K562 (cell line): ENCODE measurements around the gene LEMD3. TPM values are rescaled to one million over a fixed set of nuclear protein-coding genes. Genes with fewer than 3 reads are reported as not detected.

Experiments
- FIP1L1 ChIP-seq: fragments of 200-400 bp; formaldehyde crosslinking; IDR thresholded peaks from 2 replicates; pipeline ENCODE4 v1.6.1; 2018; ENCODE audit warnings: mild to moderate bottlenecking, low read depth, low read length; ENCODE audit not compliant: poor library complexity, severe bottlenecking
- JUN ChIP-seq, 2 experiments: sonication (generic) in 1 of 2; formaldehyde crosslinking in 1 of 2; IDR thresholded peaks; 2 replicates each; pipeline versions ENCODE4 v1.6.1 to v1.8.0; 2012 to 2022; ENCODE audit warnings: borderline replicate concordance in 2 of 2, mild to moderate bottlenecking in 2 of 2, improper control_type of control experiment in 1 of 2, low read depth in 1 of 2, low read length in 1 of 2, missing genetic modification reagents in 1 of 2
- SREBF2 ChIP-seq: sonication (generic); formaldehyde crosslinking; IDR thresholded peaks from 2 replicates; pipeline ENCODE4 v1.4.0; 2020; ENCODE audit warnings: mild to moderate bottlenecking, missing genetic modification reagents
- ZNF407 ChIP-seq: fragments of 450-650 bp; IDR thresholded peaks from 2 replicates; pipeline ENCODE4 v1.6.1; 2016; ENCODE audit warnings: low read depth
- ZNF584 ChIP-seq: fragments of 200-800 bp; sonication (Bioruptor generic); IDR thresholded peaks from 2 replicates; pipeline ENCODE4 v1.6.1; 2016; ENCODE audit warnings: low read depth, mild to moderate bottlenecking, missing genetic modification characterization, missing compliant biosample characterization
- polyA plus RNA-seq, 8 experiments: library from polyadenylated mRNA; depleted of rRNA in 4 of 8; stranded (reverse) in 5 of 8; unstranded in 3 of 8; fragments of >200 nt; fragmentation: Nextera tagmentation in 2 of 8; fragmentation: Illumina TruSeq in 1 of 8; extraction: Ambion mirVana in 2 of 8; extraction: Trizol in 1 of 8; gene quantifications; 2 replicates each; pipeline versions ENCODE4 v1.2.1 to v1.2.3, GENCODE V29; 2011 to 2014; ENCODE audit warnings: inconsistent platforms in 1 of 8, missing spikeins in 1 of 8
- total RNA-seq, 7 experiments: library from RNA; depleted of rRNA in 6 of 7; stranded (reverse); fragments of >200 nt in 6 of 7; fragmentation: Illumina TruSeq in 2 of 7; extraction: Trizol in 2 of 7; gene quantifications; 2 replicates each; pipeline versions ENCODE4 v1.2.1 to v1.2.3, GENCODE V29; 2011 to 2021; ENCODE audit warnings: low replicate concordance in 1 of 7
- TF ChIP-seq, protein P1 (sequence below): fragments of 250-450 bp; sonication (Bioruptor Pico); IDR thresholded peaks from 2 replicates; pipeline ENCODE4 v1.5.0; 2021; ENCODE audit warnings: mild to moderate bottlenecking, moderate library complexity

LEMD3 gene
- total and polyA plus RNA-seq, 9 of the 15 experiments (the other 6 are each of a cell fraction or from before 2014, with no cell fraction given): 6.8 to 37.4 (median 17.2) TPM

DNA sequence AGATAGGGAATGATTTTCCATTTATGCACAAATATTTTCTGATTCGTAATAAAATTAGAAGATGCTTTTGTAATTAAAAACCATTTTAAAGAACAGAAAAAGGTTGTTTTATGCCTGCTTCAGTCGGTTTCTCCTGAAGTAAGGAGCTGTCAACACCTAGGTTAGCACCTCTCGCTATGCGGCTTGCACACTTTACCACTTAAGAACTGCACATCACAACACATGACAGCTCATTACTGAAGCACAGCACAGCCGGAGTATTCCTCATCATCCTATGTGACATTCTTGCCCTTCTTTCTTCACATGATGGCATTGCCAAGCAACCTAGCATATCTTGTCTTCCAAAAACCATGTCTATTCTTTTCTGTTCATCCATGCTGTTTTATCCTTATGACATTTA is 42.9 kb upstream of the LEMD3 start (continued):
- no peak for TF ChIP-seq ZNF407
- no peak for TF ChIP-seq FIP1L1
- TF ChIP-seq, protein P1, sequence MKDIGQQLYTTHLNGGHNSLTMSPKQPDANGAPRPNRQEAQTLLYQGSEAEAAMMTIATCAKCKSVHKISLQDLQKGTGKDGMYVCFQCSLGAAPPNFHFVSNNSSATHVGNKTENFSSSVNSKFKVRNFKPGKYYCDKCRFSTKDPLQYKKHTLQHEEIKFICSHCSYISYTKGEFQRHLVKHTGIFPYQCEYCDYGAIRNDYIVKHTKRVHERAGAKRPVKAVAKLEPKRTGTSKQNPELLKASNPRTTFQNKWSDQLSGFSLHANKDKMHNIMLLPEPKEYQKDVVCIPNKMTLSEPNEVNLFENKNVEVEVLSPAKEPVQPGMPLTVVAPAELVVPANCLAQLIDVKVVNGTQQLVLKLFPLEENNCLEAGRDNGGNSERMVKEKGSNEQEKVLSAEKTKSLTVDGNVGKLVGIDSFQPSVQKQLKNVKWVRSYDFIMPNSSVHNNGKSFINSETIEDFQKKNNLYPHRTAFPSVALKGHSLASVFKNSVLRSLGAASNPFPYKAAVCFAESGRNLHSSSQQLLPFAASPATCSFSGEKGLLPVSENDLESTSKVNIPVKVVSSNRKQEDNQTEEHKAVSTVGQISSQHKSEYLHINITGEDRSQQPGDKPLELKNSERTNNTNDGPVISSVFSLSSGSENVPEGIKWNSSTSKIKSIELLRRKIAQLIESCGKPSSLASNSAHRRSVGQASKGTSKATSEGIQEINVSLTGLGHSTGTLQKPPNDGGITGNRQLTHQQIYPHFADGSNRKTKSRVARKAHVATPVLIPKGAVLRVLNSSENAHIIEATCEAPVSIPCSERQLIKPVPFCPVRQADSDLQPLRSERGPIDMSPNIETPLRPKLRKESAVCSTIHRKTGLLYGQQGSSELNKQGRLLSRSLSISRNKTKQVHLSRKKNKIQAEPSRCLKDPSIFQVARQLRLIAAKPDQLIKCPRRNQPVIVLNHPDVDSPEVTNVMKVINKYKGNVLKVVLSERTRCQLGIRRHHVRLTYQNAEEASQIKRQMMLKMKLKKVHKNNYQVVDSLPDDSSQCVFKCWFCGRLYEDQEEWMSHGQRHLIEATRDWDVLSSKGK (CRISPR knock-in tag): no peak
- no peak for TF ChIP-seq ZNF584 (CRISPR knock-in tag)
- TF ChIP-seq SREBF2: no peak
- no peak for TF ChIP-seq JUN (IDR thresholded peaks at IDR 0.05; ENCODE audit: borderline replicate concordance, low read depth, low read length)
- TF ChIP-seq JUN (CRISPR knock-in tag; IDR thresholded peaks at IDR 0.05; ENCODE audit: borderline replicate concordance): no peak
